Fibroblast of upper back skin (primary cell): Measurements from ENCODE around the gene EGFL7.

Experiments used
- DNase-seq: peaks from one replicate; pipeline ENCODE4 v3.0.0-alpha.2; 2013

The EGFL7 gene

GRCh38 chr9:136675477-136676296 lies 13.0 kb downstream of the EGFL7 start:
- DNase-seq = no peak

GRCh38 chr9:136676297-136676794 lies 13.6 kb downstream of the EGFL7 start:
- no peak for DNase-seq

GRCh38 chr9:136676920-136677686 lies 14.4 kb downstream of the EGFL7 start:
- DNase-seq = no peak

- DNase-seq = no peak
These were observed 15.3 kb downstream of the EGFL7 start for GRCh38 chr9:136678034-136678433.

GRCh38 chr9:136678624-136679023 lies 15.9 kb downstream of the EGFL7 start:
- no peak for DNase-seq

GRCh38 chr9:136679431-136679941 lies 16.8 kb downstream of the EGFL7 start:
- no peak for DNase-seq

- no peak for DNase-seq
These were observed 18.3 kb downstream of the EGFL7 start for GRCh38 chr9:136681029-136681428.

- DNase-seq = no peak
These were observed 19.4 kb downstream of the EGFL7 start for GRCh38 chr9:136681945-136682699.

GRCh38 chr9:136682710-136683109 lies 20.0 kb downstream of the EGFL7 start:
- no peak for DNase-seq

- DNase-seq = no peak
These were observed 20.5 kb downstream of the EGFL7 start for GRCh38 chr9:136683173-136683745.

GRCh38 chr9:136683755-136684154 lies 21.0 kb downstream of the EGFL7 start:
- no peak for DNase-seq

- no peak for DNase-seq
These were observed 21.6 kb downstream of the EGFL7 start for GRCh38 chr9:136684339-136684738.

- DNase-seq = no peak
These were observed 22.1 kb downstream of the EGFL7 start for GRCh38 chr9:136684799-136685198.

- no peak for DNase-seq
These were observed 22.5 kb downstream of the EGFL7 start for GRCh38 chr9:136685216-136685615.

- DNase-seq = no peak
These were observed 23.2 kb downstream of the EGFL7 start for GRCh38 chr9:136685790-136686533.

GRCh38 chr9:136686534-136686793 lies 23.7 kb downstream of the EGFL7 start:
- no peak for DNase-seq

GRCh38 chr9:136686794-136687711 lies 24.3 kb downstream of the EGFL7 start, which contains the start of gene AGPAT2:
Gene AGPAT2 (minus strand): TSS chr9:136687457. CDS start chr9:136687357, 100 bp downstream.
- DNase-seq = peak; percentile 19

- no peak for DNase-seq
These were observed 25.1 kb downstream of the EGFL7 start for GRCh38 chr9:136687721-136688223.

GRCh38 chr9:136688274-136689107 lies 25.8 kb downstream of the EGFL7 start:
- DNase-seq = no peak

GRCh38 chr9:136689108-136689460 lies 26.4 kb downstream of the EGFL7 start:
- no peak for DNase-seq
